Thymus (tissue), 11 donors: ENCODE data around the gene MUC6. TPM values are rescaled to one million over a fixed set of nuclear protein-coding genes. Genes with fewer than 3 reads are reported as not detected.

Source experiments
- DNase-seq, 9 donors: peaks; one replicate each; pipeline ENCODE4 v3.0.0-alpha.2; 2013; ENCODE audit warnings: low spot score in 9 of 9, low read depth in 6 of 9, missing footprints in 1 of 9
- H3K27ac ChIP-seq, 2 donors: one replicate each; pipeline ENCODE4 v1.5.1; 2013; ENCODE audit warnings: control low read depth in 1 of 2, low read depth in 1 of 2, low read length in 1 of 2, mild to moderate bottlenecking in 1 of 2, moderate library complexity in 1 of 2
- H3K27me3 ChIP-seq, 2 donors: one replicate each; pipeline ENCODE4 v1.5.1; 2013; ENCODE audit warnings: low read length in 1 of 2; ENCODE audit not compliant: control insufficient read depth in 2 of 2, insufficient read depth in 1 of 2
- H3K36me3 ChIP-seq, 2 donors: one replicate each; pipeline ENCODE4 v1.5.1; 2013; ENCODE audit warnings: low read length in 1 of 2, mild to moderate bottlenecking in 1 of 2, moderate library complexity in 1 of 2; ENCODE audit not compliant: control insufficient read depth in 2 of 2, insufficient read depth in 2 of 2
- H3K4me1 ChIP-seq, 2 donors: one replicate each; pipeline ENCODE4 v1.5.1; 2013; ENCODE audit warnings: low read length in 2 of 2; ENCODE audit not compliant: control insufficient read depth in 2 of 2, insufficient read depth in 2 of 2
- H3K4me3 ChIP-seq, 2 donors: one replicate each; pipeline ENCODE4 v1.5.1; 2013; ENCODE audit warnings: low read length in 2 of 2, control low read depth in 1 of 2, mild to moderate bottlenecking in 1 of 2
- H3K9me3 ChIP-seq, 2 donors: one replicate each; pipeline ENCODE4 v1.5.1; 2013; ENCODE audit warnings: low read length in 1 of 2, mild to moderate bottlenecking in 1 of 2; ENCODE audit not compliant: control insufficient read depth in 2 of 2, insufficient read depth in 1 of 2
- WGBS: extraction: QIAGEN DNeasy Blood & Tissue Kit; methylation state at CpG from one replicate; pipeline ENCODE4 v1.1.7; 2013; 5-methylcytosine and 5-hydroxymethylcytosine counted together
- polyA plus RNA-seq: library from polyadenylated mRNA; stranded (reverse); fragments of 200-250 nt; gene quantifications from one replicate; pipeline ENCODE4 v1.2.3, GENCODE V29; 2013
- total RNA-seq: library from RNA; stranded (reverse); fragments of 120-200 nt; gene quantifications from one replicate; pipeline ENCODE4 v1.2.4, GENCODE V29; 2013
- donor health status: healthy.

Gene MUC6
- total and polyA plus RNA-seq, 2 donors, result 0.16 to 0.19 TPM

DNA sequence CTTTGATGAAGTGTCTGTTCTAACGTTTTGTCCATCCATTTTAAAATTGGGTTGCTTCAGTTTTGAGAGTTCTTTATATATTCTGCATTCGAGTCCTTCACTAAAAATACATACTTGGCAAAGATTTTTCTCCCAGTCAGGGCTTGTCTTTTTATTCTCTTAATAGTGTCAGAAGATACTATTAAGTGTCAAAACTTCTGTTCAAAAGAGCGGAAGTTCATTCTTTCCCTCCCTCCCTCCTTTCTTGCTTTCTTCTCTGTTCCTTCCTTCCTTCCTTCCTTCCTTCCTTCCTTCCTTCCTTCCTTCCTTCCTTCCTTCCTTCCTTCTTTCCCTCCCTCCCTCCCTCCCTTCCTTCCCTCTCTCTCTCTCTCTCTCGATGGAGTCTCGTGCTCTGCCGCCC is 7.6 kb upstream of the MUC6 start:
- no peak overlapping the region for H3K27ac ChIP-seq
- no peaks in the 10 kb centered on the region for H3K9me3 ChIP-seq
- H3K4me1 ChIP-seq, result no peaks in the 10 kb centered on the region
- WGBS, result 82% methylated on average over 6 of the region's 6 CpGs
- H3K36me3 ChIP-seq, result no peaks in the 10 kb centered on the region
- H3K4me3 ChIP-seq, result no peak overlapping the region
- peaks cover 0 to 21% of the 10 kb centered on the region in 2 donors for H3K27me3 ChIP-seq
- no peak for DNase-seq

DNA sequence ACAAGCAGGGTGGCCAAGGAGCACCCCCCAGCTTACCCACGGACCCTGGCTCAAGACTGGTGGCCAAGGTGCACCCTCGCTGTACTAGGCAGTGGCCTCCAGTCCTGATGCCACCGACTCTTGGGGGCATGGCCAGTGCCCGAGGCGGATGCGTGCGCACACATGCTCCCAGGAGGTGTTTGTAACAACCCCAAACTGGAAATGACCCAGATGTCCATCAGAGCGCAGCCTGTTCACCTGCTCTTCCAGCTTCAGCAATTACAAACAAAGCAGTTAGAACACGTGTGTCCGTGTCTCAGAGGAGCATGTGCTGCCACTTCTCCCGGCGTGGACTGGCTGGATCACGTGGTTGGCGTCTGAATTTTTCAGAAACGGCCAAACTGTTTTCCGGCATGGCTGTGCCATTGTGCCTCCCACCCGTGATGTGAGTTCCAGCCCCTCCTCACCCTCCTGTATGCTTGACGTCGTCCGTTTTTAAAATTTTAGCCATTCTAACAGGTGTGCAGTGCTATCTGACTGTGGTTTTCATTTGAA is 7.1 kb upstream of the MUC6 start:
- no peaks in the 10 kb centered on the region for H3K9me3 ChIP-seq
- H3K27ac ChIP-seq, result no peak overlapping the region
- H3K27me3 ChIP-seq, result peaks cover 0 to 16% of the 10 kb centered on the region in 2 donors
- no peaks in the 10 kb centered on the region for H3K4me1 ChIP-seq
- DNase-seq, result no peak
- WGBS, result 93% methylated on average over 20 of the region's 20 CpGs
- no peaks in the 10 kb centered on the region for H3K36me3 ChIP-seq
- H3K4me3 ChIP-seq, result no peak overlapping the region

DNA sequence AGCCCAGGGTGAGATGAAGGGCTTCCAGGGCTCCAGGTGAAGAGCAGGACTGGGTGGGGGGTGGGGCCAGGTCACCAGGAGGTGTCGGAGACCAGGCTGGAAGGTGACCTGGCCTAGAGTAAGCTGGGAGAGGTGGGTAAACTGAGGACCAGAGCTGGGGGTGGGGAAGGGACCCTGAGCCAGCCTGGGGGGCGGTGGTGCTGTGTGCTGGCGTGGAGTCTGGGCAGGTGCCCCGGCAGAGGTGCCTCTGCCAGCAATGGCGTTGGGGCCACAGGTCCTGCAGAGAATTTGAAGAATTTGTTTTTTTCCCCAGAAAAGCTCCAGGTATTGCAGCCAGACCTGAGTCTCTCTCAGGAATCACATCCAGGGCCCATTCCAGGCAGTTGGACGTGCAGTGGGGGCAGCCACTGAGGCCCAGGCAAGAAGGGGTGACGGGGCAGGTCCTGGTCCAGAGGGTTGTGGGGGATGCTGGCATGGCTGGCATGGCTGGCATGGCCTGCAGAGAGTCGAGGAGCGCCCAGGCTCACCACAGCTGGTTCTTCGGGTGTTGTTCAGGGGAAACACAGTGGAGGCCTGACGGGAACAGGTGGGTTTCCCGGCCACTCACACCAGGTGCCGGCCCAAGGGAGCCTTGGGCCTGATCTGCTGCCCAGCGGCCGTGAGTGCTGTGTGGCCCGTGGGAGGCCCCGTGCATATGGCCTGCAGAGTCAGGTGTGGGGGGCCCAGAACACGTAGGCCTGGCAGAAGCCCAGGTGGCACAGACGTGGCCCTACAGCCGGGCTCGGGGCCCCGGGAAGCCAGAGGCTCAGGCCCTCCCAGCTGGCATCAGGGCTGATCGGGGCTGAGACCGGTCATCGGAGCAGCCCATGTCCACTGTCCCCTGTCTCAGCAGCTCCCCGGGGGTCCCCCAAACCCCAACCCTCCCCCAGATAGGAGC is 6.4 kb upstream of the MUC6 start:
- 95% methylated on average over 26 of the region's 26 CpGs for WGBS
- peaks cover 0 to 11% of the 10 kb centered on the region in 2 donors for H3K27me3 ChIP-seq
- DNase-seq, result no peak

GRCh38 chr11:1041936-1042608 is 5.6 kb upstream of the MUC6 start:
- WGBS, result 96% methylated on average over 18 of the region's 18 CpGs

More for the DNA sequence above, 6.4 kb upstream of the MUC6 start:
- Histone ChIP-seq H3K9me3 (no peaks in the 10 kb centered on the region), H3K36me3 (no peaks in the 10 kb centered on the region), H3K4me3 (no peak overlapping the region), H3K4me1 (no peaks in the 10 kb centered on the region), H3K27ac (no peak overlapping the region)

GRCh38 chr11:1041471-1041870 is 5.0 kb upstream of the MUC6 start:
- H3K27me3 ChIP-seq, result peaks cover 0 to 4% of the 10 kb centered on the region in 2 donors
- no peaks in the 10 kb centered on the region for H3K9me3 ChIP-seq
- H3K4me3 ChIP-seq, result no peak overlapping the region
- no peak overlapping the region for H3K27ac ChIP-seq
- DNase-seq, result no peak
- H3K36me3 ChIP-seq, result no peaks in the 10 kb centered on the region
- no peaks in the 10 kb centered on the region for H3K4me1 ChIP-seq
- 92% methylated on average over 9 of the region's 9 CpGs for WGBS

More at GRCh38 chr11:1041936-1042608, 5.6 kb upstream of the MUC6 start:
- Histone ChIP-seq H3K4me1 (no peaks in the 10 kb centered on the region), H3K27me3 (peaks cover 0 to 4% of the 10 kb centered on the region in 2 donors), H3K36me3 (no peaks in the 10 kb centered on the region), H3K27ac (no peak overlapping the region), H3K4me3 (no peak overlapping the region), H3K9me3 (no peaks in the 10 kb centered on the region)
- DNase-seq, result no peak

DNA sequence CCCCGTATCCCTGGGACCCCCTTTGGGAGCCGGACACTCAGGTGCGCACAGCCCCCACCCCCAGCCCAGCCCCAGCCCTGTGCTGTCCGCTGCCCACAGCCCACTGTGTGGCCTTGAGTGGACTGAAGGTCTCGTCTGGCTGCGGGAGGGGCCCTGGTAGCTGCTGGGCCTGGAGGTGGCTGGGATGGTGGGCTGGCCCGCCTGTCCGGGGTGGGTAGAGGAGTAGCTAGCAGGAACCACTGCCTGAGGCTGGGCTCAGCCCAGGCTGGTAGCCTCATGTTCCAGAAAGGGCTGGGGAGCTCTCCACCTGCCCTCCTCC is 4.6 kb upstream of the MUC6 start:
- no peak for DNase-seq
- no peaks in the 10 kb centered on the region for H3K36me3 ChIP-seq
- 95% methylated on average over 8 of the region's 8 CpGs for WGBS
- peaks cover 0 to 4% of the 10 kb centered on the region in 2 donors for H3K27me3 ChIP-seq
- H3K27ac ChIP-seq, result no peak overlapping the region
- no peaks in the 10 kb centered on the region for H3K4me1 ChIP-seq
- no peak overlapping the region for H3K4me3 ChIP-seq
- H3K9me3 ChIP-seq, result no peaks in the 10 kb centered on the region

GRCh38 chr11:1040428-1041148 is 4.1 kb upstream of the MUC6 start:
- H3K4me3 ChIP-seq, result no peak overlapping the region
- WGBS, result 94% methylated on average over 16 of the region's 16 CpGs
- H3K27ac ChIP-seq, result no peak overlapping the region
- no peak for DNase-seq
- H3K9me3 ChIP-seq, result no peaks in the 10 kb centered on the region
- peaks cover 0 to 4% of the 10 kb centered on the region in 2 donors for H3K27me3 ChIP-seq
- no peaks in the 10 kb centered on the region for H3K4me1 ChIP-seq
- H3K36me3 ChIP-seq, result no peaks in the 10 kb centered on the region

DNA sequence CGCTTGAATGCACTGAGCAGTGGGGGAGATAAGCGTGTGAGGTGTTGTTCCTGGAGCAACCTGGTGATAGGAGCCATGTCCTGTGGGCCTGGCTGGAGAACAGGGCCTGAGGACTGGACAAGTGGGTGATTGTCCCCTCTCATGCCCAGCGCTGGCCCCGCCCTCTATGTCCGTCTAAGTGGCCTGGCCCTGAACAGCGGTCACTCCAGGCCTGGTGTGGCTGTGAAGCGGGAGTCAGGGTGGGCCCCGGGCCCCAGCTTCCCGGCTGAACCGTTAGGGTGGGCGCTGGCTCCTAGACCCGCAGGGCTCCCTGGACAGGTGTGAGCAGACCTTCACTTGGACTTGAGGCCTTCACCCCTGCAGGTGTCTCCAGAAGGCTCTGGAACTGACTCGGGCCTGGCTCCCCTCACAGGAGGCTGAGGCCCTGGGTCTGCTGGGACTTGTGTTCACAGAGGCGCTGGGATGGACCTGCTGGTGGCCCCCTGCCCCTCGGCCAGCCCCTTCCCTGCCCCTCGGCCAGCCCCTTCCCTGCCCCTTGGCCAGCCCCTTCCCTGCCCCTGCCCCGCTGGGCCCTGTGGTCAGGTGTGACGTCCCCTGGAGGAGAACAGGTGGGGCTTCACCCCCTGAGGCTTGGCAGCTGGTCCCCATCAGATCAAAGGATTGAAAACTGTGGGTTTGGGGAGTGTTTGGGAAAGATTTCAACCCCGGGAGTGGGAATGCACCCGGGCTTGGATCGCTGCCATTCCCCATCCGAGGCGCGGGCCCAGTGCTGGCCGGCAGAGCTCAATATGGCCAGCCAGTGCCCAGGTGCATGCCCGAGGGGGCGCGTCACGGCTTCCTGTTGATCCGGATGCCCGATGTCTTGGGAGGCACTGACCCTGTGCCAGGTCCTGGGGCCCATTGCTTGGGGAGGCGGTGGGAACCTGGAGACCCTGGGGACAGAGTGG is 3.2 kb upstream of the MUC6 start:
- Histone ChIP-seq H3K4me3 (no peak overlapping the region), H3K27ac (no peak overlapping the region), H3K36me3 (no peaks in the 10 kb centered on the region), H3K4me1 (no peaks in the 10 kb centered on the region), H3K9me3 (no peaks in the 10 kb centered on the region), H3K27me3 (peaks cover 0 to 4% of the 10 kb centered on the region in 2 donors)
- DNase-seq, result no peak
- WGBS, result 93% methylated on average over 32 of the region's 32 CpGs
